Stimulated activated CD4-positive, alpha-beta T cell treated with anti-CD3 and anti-CD28 coated beads, Interleukin-12 subunit alpha, Interleukin-12 subunit beta, amount 100 ng/mL, for 4 hours (primary cell): ENCODE data around the gene IQCK.
"Not testable (repeated sequence)": the region's sequence is repeated elsewhere in the genome, so short reads cannot be mapped to it uniquely, and the experiment has no call there.

Source experiments
- DNase-seq: peaks from one replicate; pipeline ENCODE4 v3.0.0-alpha.2; 2020

The IQCK gene

DNA sequence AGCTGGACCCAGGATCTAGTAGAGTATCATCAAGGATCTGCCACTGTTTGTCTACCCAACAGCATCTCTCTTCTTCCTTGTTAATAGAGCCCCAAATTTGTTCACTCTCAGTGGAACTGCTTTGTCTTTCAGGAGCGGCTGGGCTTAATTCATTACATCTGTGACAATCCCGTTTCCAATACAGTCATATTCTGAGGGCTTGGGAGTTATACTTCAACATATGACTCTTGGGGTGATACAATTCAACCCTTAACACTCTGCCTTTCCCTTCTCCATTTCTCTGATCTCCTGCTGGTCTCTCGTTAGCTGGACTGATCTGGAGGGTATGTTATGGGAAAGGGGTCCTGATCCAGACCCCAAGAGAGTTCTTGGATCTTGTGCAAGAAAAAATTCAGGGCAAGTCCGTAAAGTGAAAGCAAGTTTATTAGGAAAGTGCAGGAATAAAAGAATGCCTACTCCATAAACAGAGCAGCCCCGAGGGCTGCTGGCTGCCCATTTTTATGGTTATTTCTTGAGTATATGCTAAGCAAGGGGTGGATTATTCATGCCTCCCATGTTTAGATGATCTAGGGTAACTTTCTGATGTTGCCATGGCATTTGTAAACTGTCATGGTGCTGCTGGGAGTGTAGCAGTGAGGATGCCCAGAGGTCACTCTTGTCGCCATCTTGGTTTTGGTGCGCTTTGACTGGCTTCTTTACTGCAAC, 42.4 kb downstream of the IQCK start:
- no peak for DNase-seq

DNA sequence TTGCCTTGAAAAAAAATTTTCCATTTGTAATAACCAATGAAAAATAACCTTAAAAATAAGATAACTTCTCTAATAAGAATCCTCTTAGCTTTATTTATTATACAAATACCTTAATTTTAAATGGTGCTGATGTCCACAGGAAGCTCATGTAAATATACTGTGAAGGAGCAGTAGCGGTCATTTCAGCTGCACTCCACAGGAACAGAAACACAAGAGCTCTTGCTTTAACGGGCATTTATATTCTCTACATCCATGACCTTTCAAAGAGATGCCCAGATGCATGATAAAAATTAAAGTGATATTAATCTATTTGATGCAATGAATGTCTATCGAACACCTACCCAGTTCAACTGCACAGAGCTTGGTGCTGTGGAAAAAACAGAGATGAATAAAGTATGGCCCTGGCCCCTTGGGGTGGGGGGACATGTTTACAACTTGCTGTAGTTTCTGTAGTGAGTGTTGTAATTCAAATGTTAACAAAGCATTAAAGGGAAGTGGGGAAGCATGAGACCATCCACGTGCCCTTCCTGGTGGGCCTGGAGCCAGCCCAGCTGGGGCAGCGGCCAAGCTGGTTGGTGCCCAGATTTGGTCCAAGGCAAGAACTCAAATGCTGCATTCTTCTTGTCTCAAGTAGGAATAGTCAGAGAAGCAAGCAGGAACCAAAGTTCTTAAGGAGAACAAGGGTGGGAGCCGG, 47.9 kb downstream of the IQCK start:
- no peak for DNase-seq

DNA sequence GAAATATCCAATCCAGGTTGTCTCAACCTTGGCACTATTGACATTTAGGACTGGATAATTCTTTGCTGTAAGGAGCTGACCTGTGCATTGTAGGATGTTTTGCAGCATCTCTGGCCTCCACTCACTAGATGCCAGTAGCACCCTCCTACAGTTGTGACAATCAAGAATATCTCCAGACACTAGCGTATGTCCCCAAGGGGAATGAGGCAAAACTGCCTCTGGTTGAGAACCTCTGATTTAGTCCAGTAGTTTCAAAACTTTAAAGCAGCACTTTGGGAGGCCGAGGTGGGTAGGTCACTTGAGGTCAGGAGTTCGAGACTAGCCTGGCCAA, 48.4 kb downstream of the IQCK start:
- no peak for DNase-seq

DNA sequence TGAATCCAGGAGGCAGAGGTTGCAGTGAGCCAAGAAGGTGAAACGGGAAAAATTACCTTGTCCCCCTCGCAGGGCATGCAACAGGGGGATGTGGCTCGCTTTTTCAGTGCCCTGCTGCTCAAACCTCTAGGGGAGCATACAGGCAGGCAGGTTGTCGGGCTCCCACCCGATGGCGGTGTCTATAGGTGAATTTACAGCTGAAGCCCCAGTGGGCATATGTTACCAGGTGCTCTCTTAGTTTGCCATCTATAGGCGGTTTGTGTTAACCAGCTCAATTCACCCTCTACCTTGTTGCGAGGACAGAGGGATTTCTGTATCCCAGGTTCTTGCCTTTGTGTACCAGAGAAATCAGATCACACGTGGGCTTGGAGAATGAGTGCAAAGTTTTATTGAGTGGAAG, 48.9 kb downstream of the IQCK start:
- DNase-seq, result no peak

DNA sequence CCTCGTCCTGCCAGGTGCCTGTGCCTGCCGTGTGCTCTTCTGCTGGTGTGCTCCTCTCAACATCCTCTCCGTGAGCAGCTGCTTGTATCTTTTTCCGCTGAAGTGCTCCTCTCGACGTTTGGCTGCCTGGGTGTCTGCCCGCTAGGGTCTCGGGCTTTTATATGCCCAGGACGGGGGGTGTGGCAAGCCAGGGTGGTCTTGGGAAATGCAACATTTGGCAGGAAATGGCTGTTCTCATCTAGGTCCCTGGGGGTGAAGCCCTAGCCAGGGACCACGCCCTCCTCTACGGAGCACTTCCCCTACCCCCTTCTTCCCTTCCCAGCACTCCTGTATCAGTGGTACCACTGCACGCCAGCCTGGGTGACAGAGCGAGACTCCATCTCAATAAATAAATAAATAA, 49.4 kb downstream of the IQCK start:
- no peak for DNase-seq

DNA sequence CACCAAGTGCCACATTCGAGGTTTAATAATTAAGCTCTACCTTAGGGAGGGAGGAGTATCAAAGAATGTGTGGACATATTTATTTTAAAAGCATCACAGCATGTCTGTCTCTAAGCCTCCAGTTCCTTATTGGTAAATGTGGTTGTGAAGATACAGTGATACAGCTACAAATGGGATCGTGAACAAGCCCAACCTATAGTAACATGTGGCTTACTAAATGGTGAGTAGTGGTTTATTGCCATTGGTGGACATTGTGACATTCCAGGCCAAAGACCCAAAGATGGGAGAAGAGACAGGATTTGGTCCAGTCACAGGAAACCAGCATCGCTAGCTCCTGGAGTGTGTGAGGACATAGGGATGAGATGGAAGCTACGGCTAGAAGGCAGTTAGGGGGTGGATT, 51.2 kb downstream of the IQCK start:
- no peak for DNase-seq

DNA sequence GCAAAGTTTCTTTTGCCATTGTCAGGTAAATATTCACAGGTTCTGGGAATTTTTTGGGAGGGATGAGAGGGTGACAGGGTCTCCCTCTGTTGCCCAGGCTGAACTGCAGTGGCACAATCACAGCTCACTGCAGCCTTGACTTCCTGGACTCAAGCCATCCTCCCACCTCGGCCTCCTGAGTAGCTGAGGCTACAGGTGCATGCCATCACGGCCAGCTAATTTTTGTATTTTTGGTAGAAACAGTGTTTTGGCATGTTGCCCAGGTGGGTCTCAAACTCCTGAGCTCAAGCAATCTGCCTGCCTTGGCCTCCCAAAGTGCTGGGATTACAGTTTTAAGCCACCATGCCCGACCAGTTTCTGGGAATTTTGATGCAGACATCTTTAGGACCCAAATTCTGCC, 53.0 kb downstream of the IQCK start:
- no peak for DNase-seq

DNA sequence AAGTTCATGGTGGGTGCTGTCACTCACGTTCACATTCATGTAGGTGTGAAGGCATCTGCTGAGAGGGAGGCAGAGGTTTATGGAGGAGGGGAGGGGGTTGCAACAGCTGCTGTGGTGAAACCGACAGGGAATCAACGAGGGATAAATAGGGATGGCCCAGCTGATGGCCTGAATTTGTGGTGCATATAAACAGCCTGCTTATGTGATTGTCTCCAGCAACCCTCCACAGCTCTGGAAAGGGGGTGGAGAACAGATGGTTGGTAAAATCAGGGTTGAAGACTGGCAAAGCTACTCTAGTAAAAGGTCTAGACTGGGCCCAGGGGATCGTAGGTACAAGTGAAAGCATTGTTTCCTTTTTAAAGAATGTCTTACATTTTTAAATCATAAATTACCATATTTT, 53.7 kb downstream of the IQCK start:
- DNase-seq, result no peak

DNA sequence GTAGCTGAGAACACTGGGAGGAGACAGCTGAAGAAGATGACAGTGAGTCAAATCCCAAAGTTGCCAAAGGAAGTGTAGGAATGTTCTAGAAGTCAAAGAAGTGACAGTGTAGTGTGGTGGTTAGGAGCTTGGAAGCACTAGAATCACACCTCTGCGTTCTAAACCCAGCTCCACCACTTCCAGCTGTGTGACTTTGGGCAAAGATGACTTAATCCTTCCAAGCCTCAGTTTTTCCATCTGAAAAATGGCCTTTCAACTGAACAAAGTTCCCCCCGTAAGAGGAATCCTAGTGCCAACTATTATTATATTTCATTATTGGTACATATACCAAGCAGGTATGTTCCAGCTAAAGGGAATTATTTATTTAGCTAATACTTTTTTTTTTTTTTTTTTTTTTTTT, 56.0 kb downstream of the IQCK start:
- DNase-seq, result no peak

DNA sequence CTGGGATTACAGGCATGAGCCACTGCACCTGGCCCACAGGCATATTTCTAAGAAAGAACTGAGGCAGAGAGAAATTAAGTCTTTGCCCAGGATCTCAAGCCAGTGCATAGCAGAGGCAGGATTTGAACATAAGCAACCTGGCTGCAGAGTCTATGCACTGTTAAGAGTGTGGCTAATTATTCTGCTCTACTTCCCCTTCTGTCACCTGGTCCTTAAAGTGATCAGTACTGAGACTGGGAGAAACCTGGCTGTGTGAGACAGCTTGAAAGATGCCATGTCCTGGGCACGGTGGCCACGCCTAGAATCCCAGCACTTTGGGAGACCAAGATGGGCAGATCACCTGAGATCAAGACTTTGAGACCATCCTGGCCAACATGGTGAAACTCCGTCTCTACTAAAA, 58.1 kb downstream of the IQCK start:
- no peak for DNase-seq

DNA sequence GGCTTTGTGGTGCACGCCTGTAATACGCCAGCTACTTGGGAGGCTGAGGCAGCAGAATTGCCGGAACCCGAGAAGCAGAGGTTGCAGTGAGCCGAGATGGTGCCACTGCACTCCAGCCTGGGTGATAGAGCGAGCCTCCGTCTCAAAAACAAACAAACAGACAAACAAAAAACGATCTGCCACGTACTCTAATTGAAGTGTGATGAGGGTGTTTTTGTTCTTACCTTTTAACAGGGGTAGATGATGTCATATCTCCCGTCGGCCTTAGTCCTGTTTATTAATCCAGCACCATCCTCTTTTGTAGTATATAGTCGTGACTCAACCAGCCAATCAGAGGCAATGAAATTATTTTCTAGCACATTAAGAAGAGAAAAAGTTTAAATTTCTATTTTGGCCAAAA, 58.5 kb downstream of the IQCK start:
- DNase-seq, result no peak

DNA sequence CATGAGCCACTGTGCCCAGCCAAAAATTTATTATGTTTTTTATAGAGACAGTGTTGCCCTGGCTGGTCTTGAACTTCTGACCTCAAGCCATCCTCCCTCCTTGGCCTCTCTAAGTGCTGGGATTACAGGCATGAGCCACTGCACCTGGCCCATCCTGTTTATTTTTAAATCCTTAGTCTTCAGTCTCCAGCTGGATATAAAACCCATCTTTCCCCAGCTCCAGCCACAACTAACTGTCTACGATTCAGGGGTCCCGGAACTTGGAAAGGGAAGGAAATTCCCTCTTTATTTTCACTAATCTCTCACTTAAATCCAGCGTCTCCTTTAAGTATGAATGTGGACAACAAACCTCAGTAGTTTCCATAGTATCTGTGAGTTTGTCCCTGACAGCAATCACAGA, 62.2 kb downstream of the IQCK start:
- no peak for DNase-seq

DNA sequence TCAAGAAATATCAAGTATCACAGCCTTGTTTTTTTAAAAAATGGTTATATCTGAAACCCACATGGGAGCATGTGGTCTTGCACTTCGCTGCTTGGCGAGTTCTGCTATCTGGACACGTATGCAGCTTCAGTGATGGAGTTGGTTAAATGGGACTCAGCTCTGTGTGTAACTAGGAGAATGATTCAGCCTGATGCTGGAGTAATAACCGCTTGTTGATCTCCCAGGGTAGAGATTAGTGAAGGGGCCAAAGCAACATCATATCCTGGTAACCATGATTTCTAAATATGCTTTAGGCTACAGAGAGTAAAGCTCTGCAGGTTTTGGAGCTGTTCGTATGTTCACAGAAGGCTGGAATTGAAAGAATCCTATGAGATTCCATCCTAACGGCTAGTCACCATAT, 63.2 kb downstream of the IQCK start:
- no peak for DNase-seq

DNA sequence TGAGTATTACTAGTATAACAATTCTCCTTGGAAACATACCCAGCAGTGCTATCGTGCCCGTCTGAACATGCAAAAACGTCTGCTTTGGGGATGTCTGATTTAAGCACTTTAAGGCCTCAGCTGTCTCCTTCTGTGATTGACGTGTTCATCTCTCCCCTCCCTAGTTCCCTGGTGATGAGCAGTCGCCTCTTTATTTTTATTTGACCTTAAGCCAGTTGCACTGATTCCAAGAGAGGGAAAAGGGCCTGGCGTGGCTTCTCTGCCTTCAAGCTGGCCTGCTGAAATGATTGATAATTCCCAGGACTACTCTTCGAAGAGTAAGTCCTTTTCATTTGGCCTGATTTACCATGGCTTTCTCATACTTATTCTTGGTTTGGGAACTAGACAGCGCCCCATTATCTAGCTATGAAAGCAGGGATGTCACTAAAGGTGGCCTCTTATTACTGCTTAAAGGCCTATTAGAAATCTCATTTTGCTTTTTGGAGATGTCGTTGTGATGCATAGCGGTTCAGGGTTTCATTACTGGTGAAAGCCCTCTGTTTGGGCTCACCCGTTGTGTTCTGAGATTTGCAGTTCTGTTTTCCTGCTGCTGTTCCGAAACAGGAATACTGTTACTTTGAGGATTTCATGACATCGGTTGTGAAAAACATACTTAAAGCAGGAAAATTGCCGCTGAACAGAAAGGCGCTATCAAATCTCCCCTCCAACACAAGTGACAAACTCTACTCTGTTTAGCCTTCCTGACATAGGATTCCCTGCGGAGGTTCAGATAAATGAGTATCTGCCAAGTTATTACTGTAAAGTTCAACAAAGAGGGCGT, 65.5 kb downstream of the IQCK start:
- DNase-seq, result no peak

DNA sequence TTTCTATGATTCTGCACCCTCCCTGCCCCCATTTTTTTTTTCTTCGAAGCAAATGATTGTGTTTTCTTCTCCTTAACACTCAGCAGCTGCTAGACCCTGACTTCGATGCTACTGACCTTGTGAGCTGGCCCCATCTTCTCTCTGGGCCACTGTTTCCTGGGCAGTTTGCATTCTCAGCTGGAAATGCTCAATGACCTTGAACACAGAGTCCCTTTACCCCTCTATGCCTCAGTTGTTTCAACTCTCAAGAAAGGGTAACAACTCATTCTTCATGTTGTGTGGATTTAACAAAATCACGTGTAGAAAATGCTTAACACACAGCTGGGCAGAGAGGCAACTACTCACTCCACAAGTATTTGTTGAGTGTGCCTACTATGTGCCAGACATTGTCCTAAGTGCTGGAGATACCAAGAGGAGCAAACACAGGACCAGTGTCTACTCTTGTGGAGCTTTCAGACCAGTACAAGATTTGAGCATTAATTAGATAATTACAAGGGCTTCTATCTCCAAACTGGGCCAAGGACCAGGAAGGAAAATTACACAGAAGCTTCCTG, 66.2 kb downstream of the IQCK start:
- DNase-seq, result no peak

DNA sequence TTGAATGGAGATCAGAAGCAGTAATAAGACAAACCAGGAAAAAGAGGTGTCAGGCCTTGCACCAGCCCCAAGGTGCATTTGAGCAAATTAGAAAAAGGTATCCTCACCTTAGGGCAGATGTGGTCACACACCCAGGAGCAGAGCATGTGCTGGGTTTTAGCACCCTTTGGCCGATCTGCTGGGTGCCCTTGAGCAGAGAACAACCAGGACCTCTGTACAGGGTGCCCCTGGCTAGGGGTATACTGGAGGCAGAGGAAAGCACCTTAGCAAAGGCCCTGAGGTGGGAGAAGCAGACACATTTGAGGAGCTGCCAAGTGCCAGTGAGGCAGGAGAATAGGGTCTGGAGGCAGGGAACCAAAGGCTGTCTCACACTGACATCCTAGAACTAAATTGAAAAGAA, 67.0 kb downstream of the IQCK start:
- no peak for DNase-seq

DNA sequence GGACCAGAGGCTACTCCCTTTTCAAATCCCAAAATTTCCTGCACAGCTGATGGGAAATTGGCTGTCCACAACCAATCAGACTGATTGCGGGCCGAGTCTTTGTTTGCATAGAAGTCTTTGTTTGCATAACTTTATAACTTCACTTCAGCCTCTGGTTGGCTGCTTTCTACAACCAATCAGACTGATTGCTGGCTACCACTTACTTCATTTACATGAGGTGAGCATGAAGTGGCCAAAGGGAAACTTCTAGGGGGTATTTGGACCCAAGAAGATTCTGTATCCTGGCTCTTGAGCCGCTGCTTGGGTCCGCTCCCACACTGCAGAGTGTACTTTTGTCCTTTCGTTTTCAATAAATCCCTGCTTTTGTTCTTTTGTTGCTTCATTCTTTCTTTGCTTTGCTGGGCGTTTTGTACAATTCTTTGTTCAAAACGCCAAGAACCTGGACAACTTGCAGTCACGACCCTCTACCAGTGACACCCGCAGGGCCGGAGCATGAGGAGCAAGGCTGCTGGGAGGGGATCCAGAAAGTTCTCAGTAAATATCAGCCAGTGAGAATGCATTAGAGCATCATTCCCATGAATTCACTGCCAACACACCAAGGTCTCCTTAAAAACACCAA, 67.5 kb downstream of the IQCK start:
- DNase-seq, result no peak

DNA sequence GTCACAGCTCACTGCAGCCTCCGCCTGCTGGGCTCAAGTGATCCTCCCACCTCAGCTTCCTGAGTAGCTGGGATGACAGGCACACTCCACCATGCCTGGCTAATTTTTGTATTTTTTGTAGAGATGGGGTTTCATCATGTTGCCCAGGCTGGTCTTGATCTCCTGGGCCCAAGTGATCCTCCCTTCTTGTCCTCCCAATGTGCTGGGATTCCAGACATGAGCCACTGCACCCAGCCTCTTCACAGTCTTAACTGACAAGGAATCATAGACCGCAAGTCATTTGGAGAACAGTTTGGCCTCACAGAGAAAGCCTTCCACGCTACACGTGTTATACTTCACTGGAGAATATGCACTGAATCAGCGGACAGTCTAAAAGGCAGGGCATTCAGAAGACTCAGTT, 83.3 kb downstream of the IQCK start:
- not testable (repeated sequence) for DNase-seq

DNA sequence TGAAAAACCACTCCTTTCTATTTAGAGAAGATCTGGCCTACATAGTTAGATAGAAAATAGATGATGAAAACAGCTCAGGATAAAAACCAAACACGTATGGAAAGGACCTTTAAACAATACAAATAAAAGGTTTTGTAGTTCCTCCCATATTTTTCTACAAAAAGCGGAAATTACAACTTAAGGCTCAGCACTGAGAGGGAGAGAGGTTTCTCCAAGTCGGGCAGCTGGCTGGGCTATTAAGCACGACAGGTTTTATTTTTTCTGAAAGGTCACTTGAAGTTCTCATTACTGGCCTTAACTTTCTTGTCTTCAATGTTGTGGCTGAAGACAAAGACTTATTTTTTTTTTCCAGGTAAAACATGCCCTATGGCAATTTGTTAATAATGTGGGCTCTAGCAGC, 83.8 kb downstream of the IQCK start:
- not testable (repeated sequence) for DNase-seq

DNA sequence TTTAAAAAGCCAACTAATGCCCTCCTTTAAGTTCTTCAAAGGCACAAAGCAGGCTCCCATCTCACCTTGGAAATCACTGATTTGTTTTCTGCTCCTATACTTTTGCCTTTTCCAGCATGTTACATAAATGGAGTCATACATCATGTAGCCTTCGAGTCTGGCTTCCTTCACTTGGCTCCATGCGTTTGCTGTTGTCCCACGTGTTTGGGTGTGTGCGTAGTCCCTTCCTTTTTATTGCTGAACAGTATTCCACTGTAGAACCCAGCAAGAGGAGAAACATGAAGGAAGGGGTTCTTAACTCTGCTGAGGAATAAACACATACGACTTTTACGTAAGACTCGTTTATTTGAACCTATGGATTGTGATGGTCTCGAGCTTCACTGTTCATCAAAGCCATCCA, 84.5 kb downstream of the IQCK start:
- no peak for DNase-seq

DNA sequence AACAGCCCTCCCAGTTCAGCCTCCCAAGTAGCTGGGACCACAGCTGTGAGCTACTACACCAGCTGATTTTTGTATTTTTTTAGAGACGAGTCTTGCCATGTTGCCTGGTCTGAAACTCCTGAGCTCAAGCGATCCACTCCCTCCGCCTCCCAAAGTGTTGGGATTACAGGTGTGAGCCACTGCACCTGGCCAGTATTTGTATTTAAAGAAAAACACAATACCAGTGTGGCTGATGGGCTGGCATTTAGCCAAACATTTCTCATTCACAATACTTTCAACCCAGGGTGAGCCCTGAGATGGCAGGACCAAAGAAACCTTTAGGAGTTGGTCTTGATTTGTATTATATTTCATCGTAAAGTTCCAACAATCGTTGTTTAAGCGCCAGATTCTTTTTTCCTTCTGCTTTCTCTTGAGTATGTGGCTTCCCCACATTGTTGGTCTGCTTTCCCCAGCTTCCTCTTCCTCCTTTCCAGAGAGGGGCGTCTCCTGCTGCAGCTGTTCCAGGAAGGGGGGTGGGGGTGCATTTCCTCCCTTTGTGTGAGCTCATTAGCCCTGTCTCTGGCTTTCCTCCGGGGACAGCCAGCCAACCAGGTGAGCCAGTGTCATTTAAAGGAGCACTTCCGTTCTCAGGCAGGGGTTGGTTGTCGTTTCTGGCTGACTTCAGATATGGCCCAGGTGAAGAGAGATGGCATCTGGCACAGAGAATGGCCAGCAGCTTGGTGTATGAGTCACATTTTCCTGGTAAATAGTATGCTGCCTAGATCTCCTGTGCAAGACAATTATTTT, 86.7 kb downstream of the IQCK start:
- DNase-seq, result peak; percentile 7

DNA sequence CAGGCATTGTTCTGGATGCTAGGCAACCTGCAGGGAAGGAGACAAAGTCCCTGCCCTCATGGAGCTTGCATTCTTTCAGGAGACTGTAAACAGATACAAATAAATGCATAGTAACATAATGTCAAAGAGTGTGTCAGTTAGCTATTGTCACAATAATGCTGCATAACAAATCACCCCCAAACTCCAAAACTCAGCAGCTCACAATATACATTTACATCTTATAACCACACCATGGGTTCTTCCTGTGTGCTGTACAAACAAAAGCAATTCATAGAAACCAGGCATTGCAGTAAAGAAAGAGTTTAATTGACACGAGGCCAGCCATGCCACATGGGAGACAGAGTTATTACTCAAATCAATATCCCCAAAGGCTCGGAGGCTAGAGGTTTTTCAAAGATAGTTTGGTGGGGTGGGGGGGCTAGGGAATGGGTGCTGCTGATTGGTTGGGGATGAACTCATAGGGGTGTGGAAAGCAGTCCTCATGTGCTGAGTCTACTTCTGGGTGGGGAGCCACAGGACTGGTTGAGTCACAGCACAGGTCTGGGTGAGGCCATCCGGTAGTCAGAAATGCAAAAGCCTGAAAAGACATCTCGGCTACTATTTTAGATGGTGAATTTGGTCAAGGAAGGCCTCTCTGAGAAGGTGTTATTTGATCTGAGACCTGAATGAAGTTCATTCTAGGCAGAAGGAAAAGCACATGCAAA, 87.5 kb downstream of the IQCK start:
- no peak for DNase-seq
